A172 (cell line): Measurements from ENCODE around the gene SAMD14. TPM values are rescaled to one million over a fixed set of nuclear protein-coding genes. Genes with fewer than 3 reads are reported as not detected.

ENCODE experiments used
- DNase-seq: peaks from one replicate; pipeline ENCODE4 v3.0.0-alpha.2; 2015; ENCODE audit warnings: low spot score
- total RNA-seq: library from RNA; depleted of rRNA; stranded (reverse); fragments of >200 nt; shearing (Covaris generic); gene quantifications from 2 replicates; pipeline ENCODE4 v1.2.3, GENCODE V29; 2014

Gene SAMD14
- total RNA-seq, 1 experiment from 2014 or later: 0.62 TPM

DNA sequence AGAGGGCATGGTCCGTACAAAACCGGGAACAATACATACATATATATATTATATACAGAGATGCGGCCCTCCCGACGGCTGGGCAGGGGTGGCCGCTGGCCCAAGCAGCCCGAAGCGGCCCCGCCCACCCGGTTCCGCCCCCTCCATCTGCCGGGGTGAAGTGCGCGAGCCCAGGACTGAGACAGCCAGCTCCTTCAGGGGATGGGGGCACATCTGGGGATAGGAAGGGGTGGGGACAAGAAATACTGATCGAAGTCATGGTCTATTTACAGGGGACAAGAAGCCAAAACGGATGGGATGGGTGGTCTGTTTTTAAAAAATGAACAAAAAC, 3.8 kb upstream of the SAMD14 start:
- DNase-seq: no peak

DNA sequence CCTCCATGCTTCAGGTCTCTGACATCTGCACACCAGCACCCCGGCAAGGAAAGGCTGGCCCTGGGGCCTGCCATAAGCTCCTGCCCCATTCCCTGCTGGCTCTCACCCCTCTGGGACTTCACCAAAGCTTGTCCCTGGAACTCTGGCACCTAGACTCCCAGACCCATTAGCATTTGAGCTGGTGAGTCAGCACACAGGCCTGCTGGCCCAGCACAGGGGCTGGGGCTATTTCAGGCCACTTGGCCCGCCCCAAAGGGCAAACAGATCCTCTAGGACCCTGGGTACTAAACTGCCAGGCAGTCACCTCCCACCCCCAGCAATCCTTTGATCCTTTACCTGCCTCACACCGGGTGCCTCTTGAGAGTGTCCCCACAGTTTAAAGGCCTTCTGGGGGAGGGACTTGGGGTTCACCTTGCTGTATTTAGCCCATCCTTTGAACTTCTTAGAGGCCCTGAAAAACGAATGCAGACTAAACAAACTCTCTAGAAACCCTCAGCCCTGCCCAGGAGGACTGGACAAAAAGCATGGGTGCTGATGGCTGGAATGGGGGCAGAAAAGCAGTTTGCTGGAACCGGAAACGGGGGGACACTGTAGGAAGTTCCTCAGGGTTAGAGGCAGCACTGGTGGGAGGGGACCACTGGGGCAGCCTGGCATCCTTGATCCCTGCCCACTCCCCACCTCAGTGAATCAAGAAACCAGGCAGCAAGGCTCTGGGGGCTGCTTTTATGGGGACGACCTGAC, 3.2 kb upstream of the SAMD14 start:
- peak; percentile 57 for DNase-seq

DNA sequence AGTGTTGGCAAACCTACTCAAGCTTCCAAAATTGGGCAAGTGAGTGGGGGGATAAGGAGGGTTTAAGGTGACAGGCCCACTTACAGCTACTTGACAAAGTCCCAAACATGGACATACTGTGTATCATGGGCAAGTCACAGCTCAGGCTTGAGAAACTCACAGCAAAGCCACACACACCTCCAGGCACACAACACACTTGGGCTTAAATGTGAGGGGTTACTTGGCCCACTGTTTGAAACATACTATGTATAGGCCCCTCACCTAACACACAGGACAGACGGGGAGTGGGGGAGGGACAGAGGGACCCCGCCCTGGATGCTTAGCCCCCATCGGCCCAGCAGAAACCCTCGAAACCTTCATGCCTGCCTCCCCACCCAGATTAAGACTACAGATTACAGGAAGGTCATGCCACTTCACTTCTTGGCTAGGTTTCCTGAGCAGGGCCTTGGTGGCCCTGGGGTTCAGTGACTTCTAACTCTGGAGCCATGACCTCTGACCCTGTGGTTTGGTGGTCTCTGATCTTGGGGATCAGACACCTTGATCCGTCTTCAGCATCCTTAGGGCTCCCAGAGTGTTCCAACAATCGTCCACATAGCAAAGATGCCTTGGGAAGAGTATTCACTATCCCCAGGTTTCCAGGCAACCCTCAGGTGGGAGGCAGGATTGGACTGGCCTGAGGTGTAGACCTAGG, 2.3 kb upstream of the SAMD14 start:
- DNase-seq: no peak

DNA sequence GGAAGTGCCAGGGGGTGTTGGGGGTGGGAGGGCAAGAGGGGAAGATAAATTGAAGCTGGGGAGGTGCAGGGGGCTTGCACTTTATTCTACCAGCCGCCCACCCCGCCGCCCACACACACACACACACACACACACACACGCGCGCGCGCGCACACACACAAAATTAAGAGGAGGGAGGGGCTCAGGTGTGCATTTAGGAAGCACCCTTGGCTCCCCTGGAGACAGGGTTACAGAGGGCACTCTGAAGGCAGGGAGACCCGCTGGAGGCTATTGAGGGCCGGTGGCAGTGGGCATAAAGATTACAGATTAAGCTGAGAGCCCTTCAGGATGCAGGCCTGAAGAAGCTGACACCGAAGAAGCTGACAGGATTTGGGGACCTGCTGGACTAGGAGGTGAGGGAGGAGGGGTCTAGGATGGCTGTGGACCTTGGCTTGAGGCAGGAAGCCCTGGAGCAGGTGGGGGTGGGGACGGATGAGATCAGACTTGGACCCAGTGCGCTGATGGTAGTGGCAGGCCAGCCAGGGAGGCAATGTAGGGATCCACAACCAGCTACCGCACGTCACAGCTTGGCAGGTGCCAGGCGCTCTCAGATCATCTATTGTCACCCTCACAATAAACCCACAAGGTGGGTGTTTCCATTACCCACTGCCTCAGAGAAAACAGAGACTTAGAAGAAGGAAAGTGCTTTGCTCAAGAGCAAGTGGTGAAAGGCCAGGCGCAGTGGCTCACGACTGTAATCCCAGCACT, 772 bp upstream of the SAMD14 start:
- DNase-seq: no peak

DNA sequence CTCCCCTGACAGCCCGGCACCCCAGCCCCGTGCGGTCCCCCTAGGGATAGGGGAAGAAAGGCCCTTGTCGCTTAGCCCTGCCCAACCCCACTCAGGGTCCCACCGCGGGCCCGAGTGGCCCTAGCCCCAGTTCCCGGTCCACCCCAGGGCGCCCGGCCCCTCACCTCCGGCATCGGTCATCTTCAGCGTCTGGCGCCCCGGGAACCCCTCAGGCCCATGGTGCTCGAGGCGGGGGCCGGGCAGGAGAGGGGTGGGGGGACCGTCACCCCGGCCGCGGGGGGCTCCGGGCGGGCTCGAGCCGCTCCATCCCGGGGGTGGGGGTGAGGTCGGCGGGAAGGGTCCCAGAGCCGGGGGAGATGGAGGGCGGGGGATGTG, 620 bp downstream of the SAMD14 start:
- no peak for DNase-seq

DNA sequence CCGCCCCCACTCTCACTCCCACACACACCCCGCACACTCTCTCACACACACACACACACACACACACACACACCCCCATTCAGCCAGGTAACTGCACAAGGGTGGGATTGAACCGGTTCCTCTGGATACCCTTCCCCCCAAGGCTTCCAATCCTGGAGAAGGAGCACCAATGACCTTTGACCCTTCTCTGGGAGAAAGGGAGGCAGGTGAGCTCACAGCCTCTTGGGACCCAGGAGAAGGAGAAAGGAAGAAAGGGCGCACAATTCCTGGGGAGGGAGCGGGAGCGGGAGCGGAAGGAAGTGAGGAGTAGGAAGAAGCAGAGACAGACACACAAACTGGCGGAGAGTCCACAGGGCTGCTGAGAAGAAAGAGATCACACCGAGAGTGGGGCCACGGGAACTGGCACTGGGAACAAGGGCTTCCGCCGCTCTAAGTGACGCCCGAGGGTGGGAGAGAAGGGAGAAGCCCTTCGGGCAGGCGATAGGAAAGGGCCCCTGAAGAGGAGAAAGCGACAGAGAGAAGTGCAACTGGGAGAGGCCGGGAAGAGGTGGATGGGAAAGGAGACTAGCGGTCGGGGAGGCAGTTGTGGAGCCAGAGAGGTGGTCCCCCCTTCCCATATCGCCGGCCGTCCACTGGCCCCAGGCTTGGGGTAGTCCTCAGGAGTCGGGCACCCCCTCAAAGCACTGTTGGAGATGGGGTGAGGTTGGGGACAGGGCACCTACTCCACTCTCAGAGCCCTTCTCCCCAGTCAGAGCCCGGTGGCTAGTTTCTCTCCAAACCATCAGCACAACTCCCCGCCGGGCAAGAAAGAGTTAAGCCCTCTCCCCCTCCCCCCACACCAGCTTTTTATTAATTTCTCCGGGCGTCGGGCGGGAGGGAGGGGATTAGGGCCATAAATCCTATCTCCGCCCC, 1.3 kb downstream of the SAMD14 start:
- no peak for DNase-seq

DNA sequence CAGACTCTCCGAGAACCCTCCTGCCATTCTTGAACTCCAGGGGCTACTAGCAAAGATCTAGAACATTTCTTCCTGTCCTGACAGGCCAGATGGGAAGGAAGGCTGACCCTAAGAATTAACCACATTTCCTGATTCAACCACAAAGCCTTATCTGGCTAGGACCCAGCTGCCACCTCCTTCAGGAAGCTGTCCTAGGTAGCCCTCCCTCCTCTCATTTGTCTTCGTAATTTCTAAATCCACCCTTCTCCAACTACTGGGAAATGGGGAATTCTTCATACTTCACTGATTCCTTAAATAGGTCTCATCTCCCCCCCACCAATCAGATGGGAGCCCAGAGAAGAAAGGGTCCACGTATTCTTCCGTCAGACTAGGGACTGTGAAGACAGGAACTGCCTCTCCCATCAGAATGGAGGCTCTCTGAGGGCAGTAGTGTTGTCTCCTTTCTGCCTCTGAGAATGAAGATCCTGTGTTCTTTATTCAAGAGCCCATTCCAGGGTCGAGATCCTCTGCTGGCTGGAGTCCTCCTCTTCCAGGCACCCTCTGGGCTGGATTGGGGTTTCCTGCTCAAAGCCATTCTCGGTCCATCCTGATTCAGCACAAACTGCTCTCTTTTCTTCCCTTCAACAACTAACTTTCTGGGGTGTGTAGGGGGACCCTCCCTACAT, 2.1 kb downstream of the SAMD14 start:
- peak; percentile 88 for DNase-seq

DNA sequence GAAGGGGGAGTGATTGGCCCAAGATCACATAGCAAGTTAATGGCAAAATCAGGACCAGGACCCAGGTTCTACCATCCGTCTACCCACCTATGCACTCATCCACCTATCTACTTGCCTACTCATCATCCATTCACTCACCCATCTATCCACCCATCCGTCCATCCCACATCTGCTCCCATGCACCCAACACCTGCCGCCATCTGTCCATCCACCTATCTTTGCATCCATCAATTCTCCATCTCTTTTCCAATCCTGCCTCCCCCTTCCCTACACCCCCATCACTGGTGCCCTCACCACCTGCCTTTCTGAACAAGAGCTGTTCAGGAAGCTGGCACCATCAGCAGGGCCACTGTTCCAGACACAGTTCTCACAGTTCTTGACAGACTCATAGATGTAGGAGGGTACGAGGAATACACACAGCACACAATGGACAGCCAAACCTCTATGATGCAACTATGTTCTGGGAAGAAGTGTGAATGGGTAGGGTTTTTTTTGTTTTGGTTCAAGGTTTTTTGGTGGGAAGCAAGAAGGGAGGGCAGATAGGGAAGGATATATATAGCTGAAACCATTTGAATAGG, 4.5 kb downstream of the SAMD14 start:
- DNase-seq: no peak

DNA sequence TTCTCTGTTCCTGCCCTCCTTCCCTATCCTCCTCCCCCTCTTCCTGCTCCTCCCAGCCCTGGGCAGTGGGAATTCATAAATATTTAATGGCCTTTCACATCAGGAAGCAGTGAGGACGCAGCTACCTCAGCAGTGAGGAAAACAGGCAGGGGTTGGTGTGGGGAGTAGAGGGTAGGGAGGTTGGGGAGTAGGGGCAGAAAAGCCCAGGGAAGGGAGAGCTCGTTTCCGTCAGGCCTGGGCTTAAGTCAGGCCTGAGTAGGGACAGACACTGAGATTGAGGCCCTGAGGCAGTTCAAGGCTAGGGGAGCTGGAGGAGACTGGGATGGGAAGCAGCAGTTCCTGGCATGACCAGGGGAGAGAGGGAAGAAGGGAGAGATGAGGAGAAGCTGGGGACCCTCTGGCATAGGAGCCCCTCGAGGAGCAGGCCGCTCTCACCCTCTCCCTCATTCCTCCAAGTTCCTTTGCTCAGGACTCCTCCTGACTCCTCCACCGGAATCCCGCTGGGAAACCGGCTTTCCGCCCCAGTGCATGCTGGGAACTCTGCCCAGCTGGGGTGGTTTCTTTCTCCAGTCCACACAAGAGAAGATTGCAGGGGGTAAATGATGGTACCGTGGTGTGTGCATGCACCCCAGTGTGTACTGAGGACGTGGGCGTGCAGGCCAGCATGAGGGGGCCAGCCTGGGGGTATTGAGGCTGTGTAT, 6.2 kb downstream of the SAMD14 start:
- DNase-seq: no peak

DNA sequence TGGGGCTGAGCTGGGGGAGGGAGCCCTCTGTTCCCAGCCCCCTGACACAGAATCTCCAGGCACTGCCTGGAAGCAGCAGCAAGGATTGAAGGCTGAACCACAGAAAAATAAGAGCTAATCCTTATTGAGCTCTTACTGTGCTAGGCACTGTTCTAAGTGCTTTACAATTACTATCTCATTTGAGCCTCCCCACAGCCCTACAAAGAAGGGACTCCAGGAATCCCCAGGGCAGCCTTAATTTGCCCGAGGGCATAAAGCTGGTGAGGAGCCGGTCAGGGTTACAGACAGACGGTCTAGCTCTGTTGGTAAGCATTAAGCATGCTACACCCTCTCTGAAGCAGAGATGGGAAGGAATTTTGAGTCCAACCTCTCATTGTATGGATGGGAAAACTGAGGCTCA, 7.0 kb downstream of the SAMD14 start:
- no peak for DNase-seq

DNA sequence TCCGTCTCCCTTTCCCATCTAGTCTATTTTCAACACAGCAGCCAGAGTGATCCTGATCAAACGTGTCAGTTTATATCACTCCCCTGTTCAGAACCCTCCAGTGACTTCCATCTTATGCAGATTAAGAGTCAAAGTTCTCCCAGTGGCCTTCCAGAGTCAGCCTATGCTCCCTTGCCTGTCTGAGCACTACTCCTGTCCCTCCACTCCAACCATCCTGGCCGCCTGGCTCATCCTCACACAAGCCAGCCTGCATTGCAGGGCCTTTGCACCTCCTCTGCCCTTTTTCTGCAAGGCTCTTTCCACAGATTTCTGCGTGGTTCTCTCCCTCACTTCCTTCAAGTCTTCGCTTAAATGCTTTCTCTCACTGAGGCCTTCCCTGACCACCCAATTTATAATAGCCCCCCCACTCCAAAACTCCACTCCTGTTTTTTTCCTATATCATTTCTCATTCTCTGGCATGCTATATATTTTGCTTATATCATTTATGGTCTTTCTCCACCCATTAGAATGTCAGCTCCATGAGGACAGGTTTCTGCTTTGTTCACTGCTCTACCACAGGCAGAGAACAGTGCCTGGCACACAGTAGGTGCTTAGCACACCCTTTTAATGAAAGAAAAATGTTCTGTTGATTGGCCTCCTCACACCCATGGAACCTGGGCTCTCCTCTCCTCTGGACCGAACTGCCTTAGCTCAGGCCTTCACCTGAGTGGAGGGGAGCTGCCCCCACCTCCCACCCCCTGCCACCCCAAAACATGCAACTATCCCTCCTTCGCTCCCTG, 9.3 kb downstream of the SAMD14 start:
- no peak for DNase-seq

DNA sequence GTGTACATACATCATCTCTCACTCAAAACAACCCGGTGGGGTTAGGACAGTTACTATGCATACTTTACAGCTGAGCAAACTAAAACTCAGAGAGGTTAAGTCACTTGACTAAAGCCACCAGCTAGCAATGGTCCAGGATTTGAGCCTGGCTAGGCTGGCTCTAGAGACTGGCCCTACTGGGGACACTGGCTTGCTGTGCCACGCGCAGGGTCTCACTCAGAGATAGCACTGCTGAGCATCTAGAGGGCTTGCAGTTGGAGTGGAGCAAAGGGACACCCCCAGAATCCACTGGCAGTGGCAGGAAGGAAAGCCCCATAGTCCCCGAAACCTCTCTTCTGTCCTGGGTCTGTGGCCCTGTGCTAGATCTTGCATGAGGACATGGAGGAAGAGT, 11.1 kb downstream of the SAMD14 start:
- DNase-seq: no peak

DNA sequence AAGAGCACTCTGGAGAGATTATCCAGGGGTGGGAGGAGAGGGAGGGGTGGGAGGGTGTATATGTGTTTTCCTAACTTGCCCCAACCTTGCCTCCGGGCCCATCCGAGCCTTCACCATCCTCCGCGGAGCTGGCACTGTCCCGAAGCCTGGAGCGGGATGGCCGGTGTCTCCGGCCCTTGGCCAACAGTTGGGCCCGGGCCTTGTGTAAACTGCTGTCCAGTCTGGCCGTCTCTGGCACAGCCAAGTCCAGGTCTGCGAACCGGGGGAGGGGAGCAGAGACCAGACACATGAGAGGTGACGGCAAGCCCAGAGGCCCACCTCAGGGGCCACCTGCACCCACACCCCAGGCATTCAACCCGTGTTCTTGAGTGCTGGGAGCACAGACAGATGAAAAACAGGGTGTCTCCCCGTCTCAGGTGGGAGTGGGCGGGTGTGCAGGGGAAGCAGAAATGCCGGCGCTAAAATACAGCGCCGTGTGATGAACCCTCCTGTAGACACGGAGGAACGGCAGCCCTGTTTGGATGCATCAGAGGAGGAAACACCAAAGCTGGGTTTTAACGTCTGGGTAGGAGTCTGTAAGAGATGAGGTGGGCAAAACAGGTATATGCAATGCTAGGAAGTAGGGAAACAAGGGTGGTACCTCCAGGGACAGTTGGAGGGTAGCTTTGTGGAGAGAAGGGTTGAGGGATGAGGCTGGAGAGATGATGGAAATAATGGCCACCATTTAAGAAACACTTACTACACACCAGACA, 11.7 kb downstream of the SAMD14 start:
- DNase-seq: no peak

DNA sequence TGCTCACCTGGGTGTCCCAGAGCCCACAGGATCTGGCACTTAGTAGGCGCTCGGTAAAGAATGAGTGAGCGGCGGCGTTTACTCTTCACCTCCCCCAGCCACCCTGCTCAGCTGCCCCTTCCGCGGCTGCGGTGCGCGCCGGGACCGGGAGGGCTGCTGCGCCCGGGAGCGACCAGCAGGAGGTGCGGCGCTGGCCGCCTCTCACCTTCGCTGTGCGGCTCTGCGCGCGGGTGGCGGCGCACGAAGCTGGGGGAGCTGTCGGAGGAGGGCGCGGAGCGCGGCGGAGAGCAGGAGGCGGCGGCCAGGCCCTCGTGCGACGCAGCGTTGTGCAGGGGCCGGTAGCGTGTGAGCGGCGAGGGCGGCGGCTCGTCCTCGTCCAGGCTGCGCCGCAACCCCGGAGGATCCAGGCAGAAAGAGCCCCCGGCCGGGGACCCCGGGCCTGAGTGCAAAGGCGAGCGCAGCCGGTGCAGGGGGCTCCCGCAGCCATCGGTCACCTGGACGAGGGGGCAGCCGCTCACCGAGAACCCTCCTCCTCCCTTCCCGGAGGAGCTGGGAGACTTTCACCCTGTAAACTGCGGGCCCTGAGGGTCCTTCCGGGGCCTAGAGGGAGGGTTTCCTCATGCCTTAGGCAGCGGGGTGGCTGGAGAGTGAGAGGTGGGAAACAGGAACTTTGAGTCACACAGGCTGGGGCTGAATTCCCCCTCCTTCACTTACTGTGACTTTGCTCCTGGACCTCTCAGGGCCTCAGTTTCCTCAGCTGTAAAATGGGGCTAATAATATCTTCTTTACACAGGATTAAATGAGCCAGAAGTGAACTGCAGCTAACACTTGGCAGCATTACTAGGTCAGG, 12.5 kb downstream of the SAMD14 start:
- no peak for DNase-seq

DNA sequence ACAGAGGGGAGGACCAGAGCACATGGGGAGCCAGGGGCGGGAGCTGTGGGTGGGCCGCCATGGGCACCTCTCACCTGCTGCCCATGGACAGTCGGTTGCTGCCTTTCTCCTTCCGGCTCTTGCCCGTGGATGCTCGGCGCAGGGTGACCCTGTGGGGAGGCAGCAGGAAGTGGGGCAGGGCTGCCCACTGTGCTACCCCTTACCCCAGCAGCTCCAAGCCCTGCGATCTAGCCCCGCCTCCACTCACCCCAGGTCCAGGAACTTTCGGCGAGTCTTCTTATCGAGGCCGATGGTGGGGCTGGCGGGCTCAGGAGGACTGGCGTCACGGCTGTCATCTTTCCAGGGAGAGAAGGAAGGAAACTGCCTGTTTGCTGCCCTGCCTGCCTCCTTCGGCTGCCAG, 14.2 kb downstream of the SAMD14 start:
- no peak for DNase-seq

DNA sequence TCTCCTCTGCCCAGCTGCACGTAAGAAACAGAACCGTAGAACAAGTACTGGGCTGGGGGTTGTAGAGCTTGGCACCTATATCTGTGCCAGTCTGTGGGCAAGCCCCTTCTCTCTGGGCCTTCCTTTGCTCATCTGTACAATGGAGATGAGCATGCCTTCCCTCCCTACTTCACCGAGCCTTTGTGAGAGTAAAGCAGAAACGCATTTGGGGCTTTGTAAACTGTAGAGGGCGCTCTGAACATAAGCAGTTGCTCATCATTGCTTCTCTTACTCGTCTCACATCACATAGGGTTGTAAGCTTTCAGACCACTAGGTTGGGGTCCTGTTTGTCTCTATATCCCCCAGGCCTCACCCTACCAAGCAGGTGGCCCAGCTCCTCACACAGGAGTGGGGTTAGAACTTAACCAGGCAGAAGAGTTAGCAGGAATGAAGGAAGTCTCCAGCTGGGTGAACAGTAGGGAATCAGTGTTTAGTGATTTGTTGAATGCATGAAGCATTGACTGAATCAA, 15.1 kb downstream of the SAMD14 start:
- DNase-seq: peak; percentile 64

DNA sequence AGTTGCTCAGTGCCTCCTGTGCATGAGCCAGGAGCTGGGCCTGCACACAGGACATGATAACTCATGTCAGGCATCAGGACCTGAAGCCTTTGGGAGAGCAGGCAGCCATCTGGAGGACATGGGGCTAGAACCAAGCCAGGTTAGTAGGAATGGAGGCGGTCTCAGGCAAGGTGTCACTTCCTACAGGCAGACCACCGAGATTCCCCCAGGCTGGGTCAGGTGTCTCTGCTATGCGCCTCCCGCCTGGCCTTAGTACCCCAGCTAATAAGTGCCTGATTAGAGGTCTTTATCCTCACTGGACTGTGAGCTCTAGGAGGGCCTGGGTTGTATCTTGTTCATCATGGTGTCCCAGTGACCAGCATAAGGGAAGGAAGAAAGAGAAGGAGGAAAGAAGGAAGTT, 15.6 kb downstream of the SAMD14 start:
- no peak for DNase-seq
